ENCODE measurements around the gene ZNF835.

ZNF835 gene

DNA sequence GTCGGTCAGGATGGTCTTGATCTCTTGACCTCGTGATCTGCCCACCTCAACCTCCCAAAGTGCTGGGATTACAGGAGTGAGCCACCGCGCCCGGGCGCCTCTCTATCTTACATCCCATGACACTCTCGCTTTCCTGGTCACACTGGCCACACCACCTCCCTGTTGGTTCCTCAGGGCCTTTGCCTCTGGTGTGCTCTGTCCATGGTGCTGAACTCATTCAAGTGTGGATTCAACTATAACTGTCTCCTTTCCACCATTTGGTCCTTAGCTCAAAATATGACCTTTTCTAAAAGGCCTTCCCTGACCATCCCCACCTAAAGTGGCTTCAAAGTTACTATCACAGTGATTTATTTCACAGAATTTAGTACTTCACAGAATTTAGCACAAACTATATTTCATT lies 32.3 kb downstream of the ZNF835 start:
- H3K4me2 ChIP-seq (ENCODE audit: low read length) = no peak overlapping the region
- H3K27me3 ChIP-seq (ENCODE audit: control insufficient read depth, low read length) = no peaks in the 10 kb centered on the region
- H3K79me2 ChIP-seq (ENCODE audit: control insufficient read depth, low read length) = no peaks in the 10 kb centered on the region
- H3K4me3 ChIP-seq (ENCODE audit: low read length) = no peak overlapping the region
- no peaks in the 10 kb centered on the region for H3K4me1 ChIP-seq (ENCODE audit: control insufficient read depth, low read length)
- H4K20me1 ChIP-seq (ENCODE audit: control insufficient read depth, insufficient read depth, low read depth, low read length) = no peaks in the 10 kb centered on the region
- no peak overlapping the region for H3K27ac ChIP-seq (ENCODE audit: low read depth, low read length)
- H3K36me3 ChIP-seq (ENCODE audit: control insufficient read depth, low read length) = no peaks in the 10 kb centered on the region
- H3K9me3 ChIP-seq (ENCODE audit: control insufficient read depth, insufficient read depth, low read length) = peaks cover 10% of the 10 kb centered on the region; the same call in 1 of the 2 replicates
- no peaks in the 10 kb centered on the region for H3F3A ChIP-seq (ENCODE audit: control insufficient read depth, insufficient read depth)
- TF ChIP-seq EZH2phosphoT487 (IDR thresholded peaks at IDR 0.05; ENCODE audit: borderline replicate concordance, low read length) = no peak
- TF ChIP-seq CTCF (IDR thresholded peaks at IDR 0.05; ENCODE audit: low read depth, low read length, poor library complexity, severe bottlenecking) = no peak
- H3K9me2 ChIP-seq (replicated peaks; ENCODE audit: control insufficient read depth, low read length) = no peaks in the 10 kb centered on the region

GRCh38 chr19:56637976-56638555 lies 33.5 kb downstream of the ZNF835 start:
- TF ChIP-seq EZH2phosphoT487 (IDR thresholded peaks at IDR 0.05; ENCODE audit: borderline replicate concordance, low read length) = no peak
- TF ChIP-seq CTCF (IDR thresholded peaks at IDR 0.05; ENCODE audit: low read depth, low read length, poor library complexity, severe bottlenecking) = no peak

GRCh38 chr19:56633021-56633420 lies 38.5 kb downstream of the ZNF835 start:
- no peaks in the 10 kb centered on the region for H3K4me1 ChIP-seq (ENCODE audit: control insufficient read depth, low read length)
- TF ChIP-seq CTCF (IDR thresholded peaks at IDR 0.05; ENCODE audit: low read depth, low read length, poor library complexity, severe bottlenecking) = no peak
- no peak for TF ChIP-seq EZH2phosphoT487 (IDR thresholded peaks at IDR 0.05; ENCODE audit: borderline replicate concordance, low read length)
- no peaks in the 10 kb centered on the region for H3K79me2 ChIP-seq (ENCODE audit: control insufficient read depth, low read length)
- no peaks in the 10 kb centered on the region for H3K9me2 ChIP-seq (replicated peaks; ENCODE audit: control insufficient read depth, low read length)
- no peaks in the 10 kb centered on the region for H3F3A ChIP-seq (ENCODE audit: control insufficient read depth, insufficient read depth)
- peaks cover 8% of the 10 kb centered on the region; the same call in 1 of the 2 replicates for H3K9me3 ChIP-seq (ENCODE audit: control insufficient read depth, insufficient read depth, low read length)
- H3K4me2 ChIP-seq (ENCODE audit: low read length) = no peak overlapping the region
- no peaks in the 10 kb centered on the region for H3K36me3 ChIP-seq (ENCODE audit: control insufficient read depth, low read length)
- H4K20me1 ChIP-seq (ENCODE audit: control insufficient read depth, insufficient read depth, low read depth, low read length) = no peaks in the 10 kb centered on the region
- H3K27ac ChIP-seq (ENCODE audit: low read depth, low read length) = no peak overlapping the region
- H3K27me3 ChIP-seq (ENCODE audit: control insufficient read depth, low read length) = no peaks in the 10 kb centered on the region
- no peak overlapping the region for H3K4me3 ChIP-seq (ENCODE audit: low read length)

More at GRCh38 chr19:56637976-56638555, 33.5 kb downstream of the ZNF835 start:
- H3K27ac ChIP-seq (ENCODE audit: low read depth, low read length) = no peak overlapping the region
- peaks cover 14% of the 10 kb centered on the region; the same call in 1 of the 2 replicates for H3K9me3 ChIP-seq (ENCODE audit: control insufficient read depth, insufficient read depth, low read length)
- no peaks in the 10 kb centered on the region for H3K79me2 ChIP-seq (ENCODE audit: control insufficient read depth, low read length)
- no peaks in the 10 kb centered on the region for H3K27me3 ChIP-seq (ENCODE audit: control insufficient read depth, low read length)
- no peaks in the 10 kb centered on the region for H3K4me1 ChIP-seq (ENCODE audit: control insufficient read depth, low read length)
- H3K9me2 ChIP-seq (replicated peaks; ENCODE audit: control insufficient read depth, low read length) = no peaks in the 10 kb centered on the region
- H3F3A ChIP-seq (ENCODE audit: control insufficient read depth, insufficient read depth) = no peaks in the 10 kb centered on the region
- H4K20me1 ChIP-seq (ENCODE audit: control insufficient read depth, insufficient read depth, low read depth, low read length) = no peaks in the 10 kb centered on the region
- no peak overlapping the region for H3K4me2 ChIP-seq (ENCODE audit: low read length)
- H3K4me3 ChIP-seq (ENCODE audit: low read length) = no peak overlapping the region
- no peaks in the 10 kb centered on the region for H3K36me3 ChIP-seq (ENCODE audit: control insufficient read depth, low read length)
